Effector CD8-positive, alpha-beta T cell (primary cell): ENCODE data around the gene LRRC10B.

Experiments used
- DNase-seq: peaks from one replicate; lab custom pipeline; 2025; lab: John Stamatoyannopoulos, UW

Gene LRRC10B

GRCh38 chr11:61546663-61547062, 38.1 kb downstream of the LRRC10B start:
- DNase-seq: no peak

DNA sequence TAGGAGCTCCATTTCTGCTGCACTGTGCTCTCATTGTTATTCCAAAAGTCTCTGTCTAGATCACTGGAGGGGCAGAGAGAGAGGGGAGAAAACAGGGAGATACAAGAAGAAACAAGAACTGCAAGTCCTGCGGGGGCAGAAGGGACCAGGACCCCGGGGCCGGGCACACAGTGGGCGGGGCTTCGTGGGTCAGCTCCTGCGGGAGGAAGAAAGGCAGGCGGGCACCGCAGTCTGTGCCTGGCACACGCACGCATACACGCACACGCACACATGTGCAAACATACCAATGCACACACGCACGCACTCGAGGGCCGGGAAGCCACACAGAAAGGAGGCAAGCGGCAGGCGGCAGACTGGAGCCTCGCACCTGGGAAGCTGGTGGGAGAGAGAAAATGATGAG, 38.7 kb downstream of the LRRC10B start:
- no peak for DNase-seq

GRCh38 chr11:61549177-61549576, 40.6 kb downstream of the LRRC10B start:
- DNase-seq: no peak

DNA sequence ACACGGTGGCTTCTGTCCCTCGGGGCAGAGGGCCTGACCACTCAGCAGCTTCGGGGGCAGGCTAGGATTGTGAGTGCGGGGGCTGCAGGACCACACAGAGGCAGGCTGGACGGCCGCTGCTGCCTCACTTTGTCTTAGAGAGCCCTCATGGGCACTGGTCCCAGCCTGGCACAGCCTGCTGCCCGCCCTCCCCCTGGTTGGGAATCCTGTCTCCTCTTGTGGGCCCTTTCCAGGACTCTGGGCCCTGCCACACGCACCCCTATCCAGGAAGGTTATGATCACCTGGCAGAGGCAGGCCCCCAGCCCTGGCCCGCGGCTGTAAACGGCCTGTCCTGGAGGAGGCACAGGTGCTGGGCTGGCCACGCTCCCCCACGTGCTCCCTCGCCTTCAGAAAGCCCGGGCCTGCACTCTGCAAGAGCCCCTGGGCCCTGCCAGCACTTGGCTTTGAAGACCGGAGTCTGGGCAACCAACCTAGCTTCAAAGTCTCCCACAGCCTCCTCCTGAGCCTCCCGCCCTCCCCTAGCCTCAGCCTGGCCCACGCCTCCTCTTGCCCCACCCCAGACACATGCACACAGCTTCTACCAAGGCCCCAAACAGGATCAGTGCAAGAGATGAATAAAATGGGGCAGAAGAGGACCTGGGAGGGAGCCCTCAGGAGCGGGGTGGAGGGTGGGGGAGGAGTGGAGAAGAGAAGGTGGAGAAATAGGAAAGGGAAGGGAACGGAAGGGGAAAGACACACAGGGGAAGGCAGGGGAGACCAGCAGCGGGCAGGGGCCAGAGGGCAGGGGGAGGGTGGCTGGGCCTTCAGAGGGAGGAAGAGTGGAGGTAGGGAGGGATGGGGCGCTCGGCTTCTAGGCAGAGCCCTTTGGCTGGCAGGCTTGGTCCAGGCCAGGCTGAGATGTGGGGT, 41.4 kb downstream of the LRRC10B start:
- DNase-seq: no peak

- no peak for DNase-seq
Measured at GRCh38 chr11:61550665-61551227, 42.2 kb downstream of the LRRC10B start.

DNA sequence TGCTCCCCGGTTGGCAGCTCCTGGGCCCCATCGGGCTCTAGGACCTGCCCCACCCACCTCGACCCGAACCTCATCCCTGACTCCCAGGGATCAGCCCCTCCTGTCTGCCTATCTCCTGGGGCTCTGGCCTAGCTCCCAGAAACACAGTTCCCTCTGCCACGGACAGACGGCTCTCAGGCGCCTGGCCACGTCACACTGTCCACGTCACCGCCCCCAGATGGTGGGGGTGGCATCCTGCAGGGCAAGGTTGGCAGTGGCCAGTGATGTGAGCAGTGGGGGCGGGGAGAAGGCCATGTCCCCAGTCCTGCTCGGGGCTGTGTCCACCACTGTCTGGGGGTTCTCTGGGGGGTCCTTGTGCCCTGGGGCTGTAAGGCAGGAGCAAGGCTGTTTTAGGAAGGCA, 43.1 kb downstream of the LRRC10B start:
- DNase-seq: no peak

DNA sequence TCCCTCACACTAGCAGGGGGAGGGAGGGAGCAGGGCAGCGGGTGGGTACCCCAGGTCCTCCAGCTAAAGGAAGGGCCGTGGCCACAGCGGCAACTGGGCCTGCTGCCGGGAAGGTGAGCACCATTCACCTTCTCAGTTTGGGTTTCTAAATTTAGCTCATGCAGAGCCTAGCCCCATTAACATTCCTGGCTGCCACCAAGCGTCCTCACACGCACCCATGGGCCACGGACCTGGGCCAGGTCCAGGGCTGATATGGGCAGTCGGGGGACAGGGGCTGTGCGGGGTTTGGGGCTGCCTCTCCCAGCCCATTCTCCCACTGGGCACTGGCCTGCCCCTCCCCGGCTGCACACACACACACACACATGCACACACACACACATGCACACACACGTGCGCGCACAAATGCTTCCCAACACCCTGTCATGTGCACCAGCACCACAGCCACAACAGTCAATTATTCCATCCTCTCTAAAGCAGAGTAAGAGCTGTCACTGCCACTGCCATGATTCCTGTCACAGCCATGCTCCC, 43.6 kb downstream of the LRRC10B start:
- no peak for DNase-seq

DNA sequence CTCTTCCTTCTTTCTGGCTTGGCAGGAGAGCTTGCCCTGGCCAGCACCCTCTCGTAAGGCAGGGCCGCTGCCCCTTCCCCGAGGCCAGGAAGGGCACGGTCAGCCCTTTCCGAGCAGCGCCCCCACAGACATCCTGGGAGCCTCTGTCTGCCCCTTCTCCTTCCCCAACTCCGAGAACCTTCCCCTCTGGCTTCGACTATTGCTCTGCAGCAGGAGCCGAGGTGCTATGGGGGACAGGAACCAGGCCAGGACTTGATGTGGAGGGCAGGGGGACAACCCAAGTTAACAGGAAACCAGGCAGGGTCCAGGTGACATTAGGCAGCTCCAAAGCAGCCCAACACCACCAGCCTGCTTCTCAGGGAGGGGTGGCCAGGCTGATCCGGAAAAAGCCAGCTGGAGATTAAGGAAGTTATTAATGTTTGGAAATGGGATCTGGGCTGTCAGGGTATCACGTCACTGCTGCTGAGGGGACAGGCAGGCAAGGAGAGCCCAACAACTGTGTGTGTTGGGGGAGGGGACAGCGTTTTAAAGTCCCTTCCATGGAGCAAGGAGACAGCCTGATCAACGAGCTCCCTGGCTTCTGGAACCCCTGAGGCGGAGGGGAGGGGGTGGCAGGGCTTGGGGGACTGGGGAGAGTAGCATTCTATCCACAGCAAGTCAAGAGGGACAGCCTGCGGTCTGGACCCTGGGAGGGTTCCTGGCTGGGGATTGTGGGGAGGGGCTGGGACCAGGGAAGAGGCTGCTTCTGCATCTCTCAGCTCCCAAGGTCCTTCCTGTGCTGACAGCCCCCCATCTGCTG, 45.0 kb downstream of the LRRC10B start:
- no peak for DNase-seq

GRCh38 chr11:61554172-61554988, 45.8 kb downstream of the LRRC10B start:
- DNase-seq: no peak

DNA sequence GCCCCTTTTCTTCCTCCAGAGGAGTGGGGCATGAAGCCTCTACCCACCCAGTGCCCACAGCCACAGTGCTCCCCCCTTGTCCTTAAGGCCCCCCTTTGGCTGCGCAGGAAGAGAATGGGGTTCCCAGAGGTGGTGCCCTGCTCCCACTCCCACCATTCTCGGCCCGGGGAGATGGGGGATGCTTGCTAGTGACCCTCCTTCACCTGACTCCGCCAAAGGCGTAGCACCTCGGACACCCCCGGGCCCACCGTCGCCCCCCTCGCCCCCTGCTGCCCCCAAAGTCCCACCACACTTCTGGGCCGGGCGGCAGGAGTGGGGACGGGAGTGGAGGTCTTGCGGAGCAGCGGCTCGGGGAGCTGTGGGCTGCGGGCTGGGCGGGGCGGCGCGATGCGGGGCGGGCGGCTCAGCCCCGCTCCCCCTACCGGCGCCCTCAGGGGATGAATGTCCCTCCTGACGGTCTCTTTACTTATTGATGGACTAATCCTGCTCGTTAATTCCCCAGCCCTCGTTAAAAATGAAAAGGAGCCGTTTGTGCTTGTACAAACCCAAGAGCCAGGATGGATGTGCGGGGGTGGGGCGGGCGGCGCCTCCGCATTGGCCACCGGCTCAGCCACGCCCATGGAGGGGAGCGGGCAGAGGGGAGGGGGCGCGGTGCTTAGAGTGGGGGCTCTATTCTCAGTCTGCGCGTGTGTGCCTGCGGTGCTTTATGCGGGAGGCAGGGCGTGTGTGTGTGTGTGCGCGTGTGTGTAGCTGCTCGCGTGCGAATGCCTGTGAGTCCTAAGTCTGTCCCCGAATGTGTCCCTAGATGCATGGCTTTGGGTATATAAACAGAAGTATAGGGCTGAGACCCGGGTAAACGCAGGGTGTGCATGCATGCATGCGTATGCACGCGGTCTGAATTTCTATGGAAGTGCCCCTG, 46.8 kb downstream of the LRRC10B start:
- DNase-seq: no peak

DNA sequence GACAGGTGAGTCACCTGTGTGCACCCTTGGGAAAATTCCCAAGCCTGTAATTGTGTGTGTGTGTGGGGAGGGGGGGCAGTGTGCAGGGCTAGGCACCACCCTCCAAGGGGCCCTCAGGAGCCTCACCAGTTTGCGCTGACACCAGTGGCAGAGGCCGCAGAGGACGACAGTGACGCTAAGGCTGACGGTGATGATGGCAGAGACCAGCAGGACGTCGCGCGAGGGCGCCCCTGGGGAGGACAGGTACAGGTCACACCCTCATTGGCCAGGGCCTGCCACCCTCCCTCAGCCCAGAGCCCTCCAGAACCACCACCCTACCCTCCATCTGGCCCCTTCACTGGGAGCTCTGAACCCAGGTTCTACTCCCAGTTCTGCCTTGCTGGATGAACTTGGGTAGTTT, 47.4 kb downstream of the LRRC10B start:
- no peak for DNase-seq

DNA sequence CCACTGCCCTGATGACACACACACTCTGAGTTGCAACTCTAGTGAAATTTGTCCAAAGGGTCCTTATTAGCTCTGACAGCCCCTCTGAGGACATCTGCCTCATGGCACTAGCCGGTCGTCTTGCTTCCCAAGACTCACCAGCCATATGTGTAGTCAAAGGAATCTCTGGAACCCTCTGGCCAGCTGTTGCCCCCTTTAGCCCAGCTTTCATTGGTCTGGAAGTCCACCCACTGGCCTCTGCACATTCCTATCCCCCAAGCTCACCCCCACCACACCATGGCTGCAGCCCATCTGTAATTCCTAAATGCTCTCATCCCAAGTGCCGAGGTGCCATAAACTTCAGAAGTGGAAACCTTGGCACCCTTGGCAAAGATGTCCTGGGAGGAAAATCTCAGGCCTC, 48.1 kb downstream of the LRRC10B start:
- no peak for DNase-seq
